OCI-LY1 (cell line): ENCODE data around the gene FILIP1L.

ENCODE experiments used
- H2AFZ ChIP-seq: fragments of 200-600 bp; sonication (generic), shearing (Covaris generic); 2 replicates; pipeline ENCODE4 v1.6.0; 2014; ENCODE audit warnings: antibody characterized with exemption, mild to moderate bottlenecking, low read length
- H3F3A ChIP-seq: fragments of 200-600 bp; sonication (generic), shearing (Covaris generic); 2 replicates; pipeline ENCODE4 v1.6.0; 2014; ENCODE audit warnings: mild to moderate bottlenecking, antibody characterized with exemption, low read length, moderate library complexity; ENCODE audit not compliant: insufficient read depth
- H3K27ac ChIP-seq: fragments of 200-600 bp; sonication (generic); 2 replicates; pipeline ENCODE4 v1.5.1; 2014; ENCODE audit warnings: low read length, mixed run types, mild to moderate bottlenecking, low read depth; ENCODE audit not compliant: poor library complexity, severe bottlenecking
- H3K27me3 ChIP-seq: fragments of 200-600 bp; sonication (generic); 2 replicates; pipeline ENCODE4 v1.6.0; 2014; ENCODE audit warnings: antibody characterized with exemption, mild to moderate bottlenecking, low read length, moderate library complexity; ENCODE audit not compliant: insufficient read depth
- H3K36me3 ChIP-seq: fragments of 200-600 bp; sonication (generic); 2 replicates; pipeline ENCODE4 v1.6.1; 2014; ENCODE audit warnings: mild to moderate bottlenecking, antibody characterized with exemption, low read length, moderate library complexity, mixed read lengths; ENCODE audit not compliant: insufficient read depth
- H3K4me1 ChIP-seq: fragments of 200-600 bp; sonication (generic); 2 replicates; pipeline ENCODE4 v1.5.1; 2014; ENCODE audit warnings: mild to moderate bottlenecking, low read length, moderate library complexity; ENCODE audit not compliant: insufficient read depth, severe bottlenecking
- H3K4me2 ChIP-seq: fragments of 200-600 bp; sonication (generic), shearing (Covaris generic); 2 replicates; pipeline ENCODE4 v1.6.1; 2014; ENCODE audit warnings: low read length
- H3K4me3 ChIP-seq: fragments of 200-600 bp; sonication (generic); 2 replicates; pipeline ENCODE4 v1.5.1; 2014; ENCODE audit warnings: low read length, low read depth, mild to moderate bottlenecking, mixed read lengths; ENCODE audit not compliant: poor library complexity, severe bottlenecking
- H3K79me2 ChIP-seq: fragments of 200-600 bp; shearing (Covaris generic); 2 replicates; pipeline ENCODE4 v1.6.1; 2016; ENCODE audit warnings: mixed run types, low read length, mixed read lengths; ENCODE audit not compliant: insufficient read depth
- H3K9ac ChIP-seq: fragments of 200-600 bp; sonication (generic), shearing (Covaris generic); 2 replicates; pipeline ENCODE4 v1.6.1; 2014; ENCODE audit warnings: mild to moderate bottlenecking, low read length, mixed read lengths
- H3K9me2 ChIP-seq: fragments of 200-600 bp; sonication (generic), shearing (Covaris generic); 2 replicates; pipeline ENCODE4 v1.6.1; 2014; ENCODE audit warnings: low read depth, mild to moderate bottlenecking, low read length, mixed read lengths
- H3K9me3 ChIP-seq: fragments of 200-600 bp; shearing (Covaris generic); 2 replicates; pipeline ENCODE4 v1.6.1; 2014; ENCODE audit warnings: low read length, mixed read lengths
- H4K20me1 ChIP-seq: fragments of 200-600 bp; sonication (generic), shearing (Covaris generic); 2 replicates; pipeline ENCODE4 v1.6.0; 2016; ENCODE audit warnings: mild to moderate bottlenecking, low read length; ENCODE audit not compliant: insufficient read depth
- EZH2 ChIP-seq: fragments of 200-600 bp; sonication (generic), shearing (Covaris generic); IDR thresholded peaks from 2 replicates; pipeline ENCODE4 v1.8.0; 2017; ENCODE audit warnings: borderline replicate concordance, mixed run types, mild to moderate bottlenecking, antibody characterized with exemption, low read length, moderate library complexity, mixed read lengths
- TF ChIP-seq, protein P1 (sequence below): fragments of 200-600 bp; sonication (generic), shearing (Covaris generic); IDR thresholded peaks from 2 replicates; pipeline ENCODE4 v1.5.1; 2017; ENCODE audit warnings: mild to moderate bottlenecking, antibody characterized with exemption, low read length, moderate library complexity, mixed read lengths

The FILIP1L gene

DNA sequence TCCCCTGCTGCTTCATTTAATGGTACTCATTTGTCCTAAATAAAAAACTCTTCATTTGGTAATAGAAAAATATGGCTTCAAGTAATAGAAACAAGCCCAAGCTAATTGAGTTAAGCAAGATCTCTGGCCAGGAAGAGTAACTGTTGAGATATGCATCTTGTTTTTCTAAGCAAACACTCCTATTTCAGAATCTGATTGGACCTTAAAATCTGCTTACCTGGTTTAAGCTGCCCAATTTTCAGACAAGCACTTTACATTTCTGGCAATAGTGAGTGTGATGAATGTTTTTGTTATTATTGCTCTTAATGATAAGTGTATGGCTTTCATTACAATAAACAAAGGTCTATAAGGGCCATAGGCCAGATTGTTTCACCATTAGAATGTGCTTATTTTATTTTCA lies 210.4 kb downstream of the FILIP1L start:
- Histone ChIP-seq H3K4me1 (no peaks in the 10 kb centered on the region), H3K9ac (no peak overlapping the region), H3K4me2 (no peak overlapping the region), H3K79me2 (no peaks in the 10 kb centered on the region; the same call in 1 of the 2 replicates), H3F3A (no peaks in the 10 kb centered on the region), H2AFZ (no peak overlapping the region), H3K27ac (no peak overlapping the region), H4K20me1 (no peaks in the 10 kb centered on the region), H3K9me3 (no peaks in the 10 kb centered on the region), H3K36me3 (no peaks in the 10 kb centered on the region), H3K27me3 (no peaks in the 10 kb centered on the region), H3K9me2 (no peaks in the 10 kb centered on the region), H3K4me3 (no peak overlapping the region)
- no peak for TF ChIP-seq EZH2
- TF ChIP-seq, protein P1, sequence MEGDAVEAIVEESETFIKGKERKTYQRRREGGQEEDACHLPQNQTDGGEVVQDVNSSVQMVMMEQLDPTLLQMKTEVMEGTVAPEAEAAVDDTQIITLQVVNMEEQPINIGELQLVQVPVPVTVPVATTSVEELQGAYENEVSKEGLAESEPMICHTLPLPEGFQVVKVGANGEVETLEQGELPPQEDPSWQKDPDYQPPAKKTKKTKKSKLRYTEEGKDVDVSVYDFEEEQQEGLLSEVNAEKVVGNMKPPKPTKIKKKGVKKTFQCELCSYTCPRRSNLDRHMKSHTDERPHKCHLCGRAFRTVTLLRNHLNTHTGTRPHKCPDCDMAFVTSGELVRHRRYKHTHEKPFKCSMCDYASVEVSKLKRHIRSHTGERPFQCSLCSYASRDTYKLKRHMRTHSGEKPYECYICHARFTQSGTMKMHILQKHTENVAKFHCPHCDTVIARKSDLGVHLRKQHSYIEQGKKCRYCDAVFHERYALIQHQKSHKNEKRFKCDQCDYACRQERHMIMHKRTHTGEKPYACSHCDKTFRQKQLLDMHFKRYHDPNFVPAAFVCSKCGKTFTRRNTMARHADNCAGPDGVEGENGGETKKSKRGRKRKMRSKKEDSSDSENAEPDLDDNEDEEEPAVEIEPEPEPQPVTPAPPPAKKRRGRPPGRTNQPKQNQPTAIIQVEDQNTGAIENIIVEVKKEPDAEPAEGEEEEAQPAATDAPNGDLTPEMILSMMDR, result no peak

DNA sequence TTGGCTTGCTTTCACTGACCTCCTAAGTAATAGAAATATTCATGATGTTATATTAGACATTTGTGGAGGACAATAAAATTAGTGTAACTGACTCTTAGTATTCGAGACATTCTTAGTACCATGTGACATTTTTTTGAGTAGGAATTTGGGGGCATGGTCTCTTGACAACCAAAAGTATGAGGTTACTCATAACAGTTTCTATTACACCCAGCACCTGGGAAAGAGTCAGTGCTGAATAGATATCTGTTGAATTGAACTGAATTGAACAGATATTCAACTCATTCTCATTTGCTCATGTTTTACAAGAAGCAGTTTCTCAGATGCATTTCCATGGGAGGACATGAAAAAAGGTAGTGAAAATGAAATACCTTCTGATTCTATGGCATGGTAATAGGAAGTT lies 212.2 kb downstream of the FILIP1L start:
- Histone ChIP-seq H3K27me3 (no peaks in the 10 kb centered on the region), H3K27ac (no peak overlapping the region), H3K4me2 (no peak overlapping the region), H3K9me3 (no peaks in the 10 kb centered on the region), H3K36me3 (no peaks in the 10 kb centered on the region), H3K4me1 (no peaks in the 10 kb centered on the region), H3K79me2 (no peaks in the 10 kb centered on the region; the same call in 1 of the 2 replicates), H2AFZ (no peak overlapping the region), H3K9ac (no peak overlapping the region), H3F3A (no peaks in the 10 kb centered on the region), H4K20me1 (no peaks in the 10 kb centered on the region), H3K9me2 (no peaks in the 10 kb centered on the region), H3K4me3 (no peak overlapping the region)
- TF ChIP-seq, protein P1, result no peak
- TF ChIP-seq EZH2, result no peak

DNA sequence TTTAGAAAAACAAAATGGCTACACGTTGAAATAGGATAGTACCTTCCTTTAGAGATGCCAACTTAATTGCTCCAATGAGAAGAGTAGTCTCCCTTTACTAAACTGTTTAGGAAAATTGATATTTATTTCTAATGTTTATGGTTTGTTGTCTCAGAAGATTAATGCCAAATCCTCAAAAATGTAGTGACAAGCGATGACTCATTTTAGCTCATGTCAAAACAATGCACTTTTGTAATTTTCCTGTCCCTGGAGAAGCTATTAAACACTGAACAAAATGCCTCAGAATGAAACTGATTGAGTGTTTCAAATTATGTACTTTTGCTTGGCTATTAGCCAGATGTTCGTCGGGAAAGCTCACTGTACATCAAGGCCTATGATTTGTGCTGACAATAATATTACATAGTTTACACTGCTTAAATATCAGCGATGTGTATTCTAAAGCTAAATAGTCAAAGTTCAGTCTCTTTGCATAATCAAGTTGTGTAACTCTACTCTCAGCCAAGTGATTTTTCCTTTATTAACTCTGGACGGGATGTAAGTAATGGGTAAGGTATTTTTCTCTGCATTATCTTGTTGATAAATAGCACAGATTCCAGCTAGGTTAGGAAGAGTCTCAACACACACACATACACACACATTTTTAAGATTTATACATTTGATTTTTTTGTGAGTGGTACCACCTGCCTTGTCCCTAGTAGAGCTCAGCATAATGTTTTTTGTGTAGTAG lies 212.9 kb downstream of the FILIP1L start:
- Histone ChIP-seq H3K9me3 (no peaks in the 10 kb centered on the region), H3K4me3 (no peak overlapping the region), H4K20me1 (no peaks in the 10 kb centered on the region), H3K9ac (no peak overlapping the region), H2AFZ (no peak overlapping the region), H3K4me2 (no peak overlapping the region), H3K4me1 (peaks cover 3% of the 10 kb centered on the region), H3K79me2 (no peaks in the 10 kb centered on the region; the same call in 1 of the 2 replicates), H3K36me3 (no peaks in the 10 kb centered on the region), H3K27me3 (no peaks in the 10 kb centered on the region), H3K27ac (no peak overlapping the region), H3K9me2 (no peaks in the 10 kb centered on the region), H3F3A (no peaks in the 10 kb centered on the region)
- TF ChIP-seq, protein P1, result no peak
- no peak for TF ChIP-seq EZH2
